Breast epithelium (tissue), 3 donors: ENCODE results near the gene TAGAP.

Source experiments
- CTCF ChIP-seq, 3 donors: fragments of 450-650 bp; IDR thresholded peaks; one replicate each; pipeline ENCODE4 v1.5.1; 2016 to 2017; ENCODE audit warnings: antibody characterized with exemption in 3 of 3, mild to moderate bottlenecking in 3 of 3, moderate library complexity in 3 of 3
- POLR2A ChIP-seq: fragments of 450-650 bp; IDR thresholded peaks from one replicate; pipeline ENCODE4 v1.6.1; 2016; ENCODE audit warnings: antibody characterized with exemption, mild to moderate bottlenecking, moderate library complexity
- POLR2AphosphoS5 ChIP-seq, 3 donors: sonication (generic); formaldehyde crosslinking; IDR thresholded peaks; one replicate each; pipeline ENCODE4 v1.6.1; 2017; ENCODE audit warnings: antibody characterized with exemption in 3 of 3

- no peak for TF ChIP-seq CTCF (IDR thresholded peaks at IDR 0.05)
- TF ChIP-seq POLR2A = no peak
- no peak for TF ChIP-seq POLR2AphosphoS5 (IDR thresholded peaks at IDR 0.05)
These were observed 3.3 kb upstream of the TAGAP start for GRCh38 chr6:159047891-159048685.
